ENCODE data around the gene STKLD1.

- TF ChIP-seq, protein P1, sequence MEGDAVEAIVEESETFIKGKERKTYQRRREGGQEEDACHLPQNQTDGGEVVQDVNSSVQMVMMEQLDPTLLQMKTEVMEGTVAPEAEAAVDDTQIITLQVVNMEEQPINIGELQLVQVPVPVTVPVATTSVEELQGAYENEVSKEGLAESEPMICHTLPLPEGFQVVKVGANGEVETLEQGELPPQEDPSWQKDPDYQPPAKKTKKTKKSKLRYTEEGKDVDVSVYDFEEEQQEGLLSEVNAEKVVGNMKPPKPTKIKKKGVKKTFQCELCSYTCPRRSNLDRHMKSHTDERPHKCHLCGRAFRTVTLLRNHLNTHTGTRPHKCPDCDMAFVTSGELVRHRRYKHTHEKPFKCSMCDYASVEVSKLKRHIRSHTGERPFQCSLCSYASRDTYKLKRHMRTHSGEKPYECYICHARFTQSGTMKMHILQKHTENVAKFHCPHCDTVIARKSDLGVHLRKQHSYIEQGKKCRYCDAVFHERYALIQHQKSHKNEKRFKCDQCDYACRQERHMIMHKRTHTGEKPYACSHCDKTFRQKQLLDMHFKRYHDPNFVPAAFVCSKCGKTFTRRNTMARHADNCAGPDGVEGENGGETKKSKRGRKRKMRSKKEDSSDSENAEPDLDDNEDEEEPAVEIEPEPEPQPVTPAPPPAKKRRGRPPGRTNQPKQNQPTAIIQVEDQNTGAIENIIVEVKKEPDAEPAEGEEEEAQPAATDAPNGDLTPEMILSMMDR (IDR thresholded peaks at IDR 0.05) = peak in 2 of 5 experiments; percentile 22 to 42
- TF ChIP-seq POLR2AphosphoS5 (IDR thresholded peaks at IDR 0.05) = peak; percentile 70 to 93 (median 88)
- peak; percentile 51 for TF ChIP-seq POLR2A (IDR thresholded peaks at IDR 0.05)
- no peak for TF ChIP-seq EP300 (IDR thresholded peaks at IDR 0.05; ENCODE audit: low read depth)
Observed at GRCh38 chr9:133356391-133357091, 19.6 kb upstream of the STKLD1 start, which contains the start of the genes SURF1 and SURF2.
